GM21717 (cell line): ENCODE results near the gene METTL21C.

Experiments
- ATAC-seq: cut with Tn5 transposase; IDR thresholded peaks from one replicate; pipeline ENCODE4 v1.9.1; 2021; ENCODE audit warnings: mild to moderate bottlenecking, moderate library complexity; ENCODE audit not compliant: unreplicated experiment

METTL21C gene

GRCh38 chr13:102697929-102698648, 3.2 kb upstream of the METTL21C start:
- no peak for ATAC-seq

- ATAC-seq = no peak
Measured at GRCh38 chr13:102697264-102697663, 2.4 kb upstream of the METTL21C start.

GRCh38 chr13:102696465-102696864, 1.6 kb upstream of the METTL21C start:
- no peak for ATAC-seq

- ATAC-seq = no peak
Measured at GRCh38 chr13:102693776-102694175, 1.1 kb downstream of the METTL21C start.

- no peak for ATAC-seq
Measured at GRCh38 chr13:102693250-102693649, 1.6 kb downstream of the METTL21C start.

GRCh38 chr13:102692491-102692826, 2.4 kb downstream of the METTL21C start:
- ATAC-seq = no peak

GRCh38 chr13:102690883-102691282, 4.0 kb downstream of the METTL21C start:
- no peak for ATAC-seq

- ATAC-seq = no peak
Measured at GRCh38 chr13:102688306-102688973, 6.4 kb downstream of the METTL21C start.

- ATAC-seq = no peak
Measured at GRCh38 chr13:102687520-102687919, 7.3 kb downstream of the METTL21C start.

- ATAC-seq = no peak
Measured at GRCh38 chr13:102686024-102686423, 8.8 kb downstream of the METTL21C start.

GRCh38 chr13:102683637-102684036, 11.2 kb downstream of the METTL21C start:
- no peak for ATAC-seq

- ATAC-seq = no peak
Measured at GRCh38 chr13:102682727-102683126, 12.1 kb downstream of the METTL21C start.

GRCh38 chr13:102682211-102682610, 12.6 kb downstream of the METTL21C start:
- no peak for ATAC-seq

- ATAC-seq = no peak
Measured at GRCh38 chr13:102680842-102681740, 13.8 kb downstream of the METTL21C start.

- no peak for ATAC-seq
Measured at GRCh38 chr13:102680133-102680717, 14.6 kb downstream of the METTL21C start.

- no peak for ATAC-seq
Measured at GRCh38 chr13:102679449-102680132, 15.3 kb downstream of the METTL21C start.

GRCh38 chr13:102678339-102679107, 16.3 kb downstream of the METTL21C start:
- no peak for ATAC-seq

GRCh38 chr13:102677122-102677521, 17.7 kb downstream of the METTL21C start:
- ATAC-seq = no peak

- no peak for ATAC-seq
Measured at GRCh38 chr13:102675115-102675514, 19.7 kb downstream of the METTL21C start.

GRCh38 chr13:102670130-102670529, 24.7 kb downstream of the METTL21C start:
- no peak for ATAC-seq
